NK-92 (cell line): ENCODE results near the gene CDC123.
"Not testable (repeated sequence)": the region's sequence is repeated elsewhere in the genome, so short reads cannot be mapped to it uniquely, and the experiment has no call there.

Source experiments
- DNase-seq: peaks from one replicate; lab custom pipeline; 2025; ENCODE audit not compliant: unreplicated experiment; lab: John Stamatoyannopoulos, UW

The CDC123 gene

GRCh38 chr10:12287772-12288171 is 91.8 kb downstream of the CDC123 start:
- DNase-seq, result no peak

GRCh38 chr10:12297784-12298183 is 101.8 kb downstream of the CDC123 start:
- DNase-seq, result not testable (repeated sequence)

GRCh38 chr10:12299222-12299965 is 103.4 kb downstream of the CDC123 start:
- DNase-seq, result no peak
